SK-N-MC (cell line): ENCODE data around the gene B9D2.

ENCODE experiments used
- EZH2 ChIP-seq: fragments of 200-600 bp; sonication (generic); IDR thresholded peaks from one replicate; pipeline ENCODE4 v1.6.1; 2017; ENCODE audit warnings: antibody characterized with exemption
- FOXP2 ChIP-seq: optimal IDR thresholded peaks from 2 replicates; pipeline ENCODE3; 2011; ENCODE audit warnings: mild to moderate bottlenecking, moderate library complexity; ENCODE audit not compliant: insufficient read depth; ENCODE audit errors: extremely low read length, control extremely low read depth
- POLR2AphosphoS5 ChIP-seq: IDR thresholded peaks from 2 replicates; pipeline ENCODE4 v1.6.1; 2012; ENCODE audit warnings: mild to moderate bottlenecking, low read depth, low read length, borderline replicate concordance

DNA sequence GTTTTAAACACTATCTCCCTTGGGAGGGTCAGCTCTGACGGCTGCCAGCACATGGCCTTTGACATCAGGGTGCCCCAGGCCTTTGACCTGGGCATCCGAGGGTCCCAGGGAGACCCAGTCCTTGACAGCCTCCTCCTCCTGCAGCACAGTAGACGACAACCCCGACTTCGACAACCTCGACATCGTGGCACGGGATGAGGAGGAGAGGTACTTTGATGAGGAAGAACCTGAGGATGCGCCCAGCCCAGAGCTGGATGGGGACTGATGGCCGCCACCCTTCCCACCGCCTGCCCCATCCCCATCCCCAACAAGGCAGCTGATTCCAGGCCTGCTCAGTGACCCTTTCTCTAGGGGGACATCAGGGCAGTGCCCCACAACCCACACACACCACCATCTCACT is 41.5 kb downstream of the B9D2 start:
- TF ChIP-seq POLR2AphosphoS5: no peak
- no peak for TF ChIP-seq EZH2
- no peak for TF ChIP-seq FOXP2
